ENCODE data around the gene VANGL1.

The VANGL1 gene

DNA sequence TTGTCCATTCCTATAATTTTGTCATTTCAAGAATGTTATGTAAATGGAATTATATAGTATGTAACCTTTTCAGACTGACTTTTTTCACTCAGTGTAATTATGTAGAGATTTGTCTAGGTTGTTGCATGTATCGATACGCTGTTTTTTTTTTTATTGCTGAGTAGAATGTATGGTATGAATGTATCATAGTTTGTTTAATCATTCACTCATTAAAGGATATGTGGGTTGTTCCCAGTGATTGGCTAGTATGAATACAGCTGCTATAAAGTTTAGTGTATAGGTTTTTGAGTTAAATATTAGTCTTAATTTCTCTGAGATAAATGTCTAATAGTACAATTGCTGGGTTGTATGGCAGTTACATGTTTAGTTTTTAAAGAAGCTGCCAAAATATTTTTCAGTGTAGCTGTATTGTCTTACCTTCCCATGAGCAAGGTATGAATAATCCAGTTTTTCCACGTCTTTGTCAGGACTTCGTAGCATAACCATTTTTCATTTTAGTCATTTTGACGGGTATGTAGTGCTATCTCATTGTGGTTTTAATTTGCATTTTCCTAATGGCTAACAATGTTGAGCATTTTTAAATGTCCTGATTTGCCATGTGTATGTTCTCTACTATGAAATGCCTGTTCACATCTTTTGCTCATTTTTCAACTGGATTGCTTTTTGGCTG is 104.4 kb downstream of the VANGL1 start:
- TF ChIP-seq, protein P1, sequence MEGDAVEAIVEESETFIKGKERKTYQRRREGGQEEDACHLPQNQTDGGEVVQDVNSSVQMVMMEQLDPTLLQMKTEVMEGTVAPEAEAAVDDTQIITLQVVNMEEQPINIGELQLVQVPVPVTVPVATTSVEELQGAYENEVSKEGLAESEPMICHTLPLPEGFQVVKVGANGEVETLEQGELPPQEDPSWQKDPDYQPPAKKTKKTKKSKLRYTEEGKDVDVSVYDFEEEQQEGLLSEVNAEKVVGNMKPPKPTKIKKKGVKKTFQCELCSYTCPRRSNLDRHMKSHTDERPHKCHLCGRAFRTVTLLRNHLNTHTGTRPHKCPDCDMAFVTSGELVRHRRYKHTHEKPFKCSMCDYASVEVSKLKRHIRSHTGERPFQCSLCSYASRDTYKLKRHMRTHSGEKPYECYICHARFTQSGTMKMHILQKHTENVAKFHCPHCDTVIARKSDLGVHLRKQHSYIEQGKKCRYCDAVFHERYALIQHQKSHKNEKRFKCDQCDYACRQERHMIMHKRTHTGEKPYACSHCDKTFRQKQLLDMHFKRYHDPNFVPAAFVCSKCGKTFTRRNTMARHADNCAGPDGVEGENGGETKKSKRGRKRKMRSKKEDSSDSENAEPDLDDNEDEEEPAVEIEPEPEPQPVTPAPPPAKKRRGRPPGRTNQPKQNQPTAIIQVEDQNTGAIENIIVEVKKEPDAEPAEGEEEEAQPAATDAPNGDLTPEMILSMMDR (IDR thresholded peaks at IDR 0.05; ENCODE audit: insufficient read depth, low read depth, low read length, missing control alignments) = no peak
- no peak for DNase-seq (ENCODE audit: low read depth)
- H3K4me3 ChIP-seq (ENCODE audit: low read depth, low read length) = no peak overlapping the region

All from GM12865 (cell line).